ENCODE measurements around the gene ARFGAP3.

GRCh38 chr22:42780070-42780540, 77.0 kb downstream of the ARFGAP3 start:
- TF ChIP-seq CTCF (IDR thresholded peaks at IDR 0.05) (peak; percentile 81), POLR2AphosphoS5 (IDR thresholded peaks at IDR 0.05; ENCODE audit: low read depth, low read length) (no peak)
